Cardiac muscle cell (in vitro differentiated cells and primary cell): ENCODE data around the gene PSMB7. TPM values are rescaled to one million over a fixed set of nuclear protein-coding genes. Genes with fewer than 3 reads are reported as not detected.

ENCODE experiments used
- DNase-seq, 2 donors: peaks; one replicate each; pipeline versions ENCODE4 v3.0.0 to v3.0.0-alpha.2; 2010 to 2017; ENCODE audit warnings: low read depth in 1 of 2, low spot score in 1 of 2
- H3K27ac ChIP-seq: fragments of 200-600 bp; sonication (generic); 2 replicates; pipeline ENCODE4 v1.5.1; 2016
- H3K27me3 ChIP-seq: fragments of 200-600 bp; sonication (generic); 2 replicates; pipeline ENCODE4 v1.6.0; 2016; ENCODE audit warnings: control low read depth
- H3K36me3 ChIP-seq: fragments of 200-600 bp; sonication (generic); 2 replicates; pipeline ENCODE4 v1.5.1; 2016; ENCODE audit warnings: control low read depth
- H3K4me1 ChIP-seq: fragments of 200-600 bp; sonication (generic); 2 replicates; pipeline ENCODE4 v1.8.1; 2017; ENCODE audit warnings: low read depth, mild to moderate bottlenecking, mixed run types
- H3K4me3 ChIP-seq: fragments of 200-600 bp; sonication (generic); 2 replicates; pipeline ENCODE4 v1.5.1; 2016; ENCODE audit warnings: mild to moderate bottlenecking
- H3K9me3 ChIP-seq: fragments of 200-600 bp; sonication (generic); 2 replicates; pipeline ENCODE4 v1.5.1; 2017; ENCODE audit warnings: low read depth, mild to moderate bottlenecking, control low read depth
- polyA plus RNA-seq: library from polyadenylated mRNA; unstranded; fragments of >200 nt; fragmentation: Nextera tagmentation; extraction: Ambion mirVana; gene quantifications from 2 replicates; pipeline ENCODE4 v1.2.1, GENCODE V29; 2016
- total RNA-seq: library from RNA; depleted of rRNA; stranded (reverse); fragments of >200 nt; gene quantifications from 2 replicates; pipeline ENCODE4 v1.2.3, GENCODE V29; 2016
- TF ChIP-seq, protein P1 (sequence below): IDR thresholded peaks from 2 replicates; pipeline ENCODE4 v1.5.1; 2012; ENCODE audit warnings: low read depth, mild to moderate bottlenecking, low read length

PSMB7 gene
- total and polyA plus RNA-seq, 2 experiments from 2014 or later: 160 to 282 TPM

DNA sequence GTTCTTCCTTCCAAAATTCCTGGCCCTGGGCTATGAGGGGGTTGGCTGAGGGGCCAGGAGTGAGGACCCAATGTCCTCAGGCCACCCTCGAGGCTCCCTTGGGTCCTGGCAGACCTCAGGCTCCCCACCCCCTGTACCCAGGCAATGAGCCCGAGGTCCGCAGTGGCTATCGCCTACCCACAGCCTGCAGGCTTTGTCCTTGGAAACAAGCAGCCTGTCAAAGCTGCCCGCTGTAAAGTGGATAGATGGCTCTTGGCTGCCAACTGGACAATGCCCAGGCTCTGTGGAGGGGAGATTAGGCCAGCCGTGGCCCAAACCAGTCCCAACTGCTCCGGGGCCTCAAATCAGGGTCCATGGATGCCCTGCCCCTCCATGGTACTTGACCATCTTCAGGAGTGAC, 32.8 kb upstream of the PSMB7 start:
- TF ChIP-seq, protein P1, sequence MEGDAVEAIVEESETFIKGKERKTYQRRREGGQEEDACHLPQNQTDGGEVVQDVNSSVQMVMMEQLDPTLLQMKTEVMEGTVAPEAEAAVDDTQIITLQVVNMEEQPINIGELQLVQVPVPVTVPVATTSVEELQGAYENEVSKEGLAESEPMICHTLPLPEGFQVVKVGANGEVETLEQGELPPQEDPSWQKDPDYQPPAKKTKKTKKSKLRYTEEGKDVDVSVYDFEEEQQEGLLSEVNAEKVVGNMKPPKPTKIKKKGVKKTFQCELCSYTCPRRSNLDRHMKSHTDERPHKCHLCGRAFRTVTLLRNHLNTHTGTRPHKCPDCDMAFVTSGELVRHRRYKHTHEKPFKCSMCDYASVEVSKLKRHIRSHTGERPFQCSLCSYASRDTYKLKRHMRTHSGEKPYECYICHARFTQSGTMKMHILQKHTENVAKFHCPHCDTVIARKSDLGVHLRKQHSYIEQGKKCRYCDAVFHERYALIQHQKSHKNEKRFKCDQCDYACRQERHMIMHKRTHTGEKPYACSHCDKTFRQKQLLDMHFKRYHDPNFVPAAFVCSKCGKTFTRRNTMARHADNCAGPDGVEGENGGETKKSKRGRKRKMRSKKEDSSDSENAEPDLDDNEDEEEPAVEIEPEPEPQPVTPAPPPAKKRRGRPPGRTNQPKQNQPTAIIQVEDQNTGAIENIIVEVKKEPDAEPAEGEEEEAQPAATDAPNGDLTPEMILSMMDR: no peak
- no peak for DNase-seq
- H3K4me1 ChIP-seq: no peaks in the 10 kb centered on the region
- H3K4me3 ChIP-seq: no peak overlapping the region
- no peak overlapping the region for H3K27ac ChIP-seq
- H3K27me3 ChIP-seq: peaks cover 24% of the 10 kb centered on the region
- no peaks in the 10 kb centered on the region for H3K9me3 ChIP-seq
- no peaks in the 10 kb centered on the region for H3K36me3 ChIP-seq

- no peak overlapping the region for H3K27ac ChIP-seq
- TF ChIP-seq, protein P1: no peak
- H3K9me3 ChIP-seq: no peaks in the 10 kb centered on the region
- DNase-seq: no peak
- H3K4me1 ChIP-seq: no peaks in the 10 kb centered on the region
- no peaks in the 10 kb centered on the region for H3K36me3 ChIP-seq
- peaks cover 16% of the 10 kb centered on the region for H3K27me3 ChIP-seq
- no peak overlapping the region for H3K4me3 ChIP-seq
These were observed 32.0 kb upstream of the PSMB7 start for GRCh38 chr9:124447297-124447661.

- Histone ChIP-seq H3K27ac (no peak overlapping the region), H3K36me3 (no peaks in the 10 kb centered on the region)
These were observed 28.9 kb upstream of the PSMB7 start for GRCh38 chr9:124444166-124444565.

GRCh38 chr9:124443625-124444024, 28.4 kb upstream of the PSMB7 start:
- Histone ChIP-seq H3K4me1 (no peaks in the 10 kb centered on the region), H3K27ac (no peak overlapping the region), H3K9me3 (no peaks in the 10 kb centered on the region), H3K4me3 (no peak overlapping the region), H3K27me3 (no peaks in the 10 kb centered on the region), H3K36me3 (no peaks in the 10 kb centered on the region)
- TF ChIP-seq, protein P1: no peak
- no peak for DNase-seq

More at GRCh38 chr9:124444166-124444565, 28.9 kb upstream of the PSMB7 start:
- H3K27me3 ChIP-seq: no peaks in the 10 kb centered on the region
- TF ChIP-seq, protein P1: no peak
- no peaks in the 10 kb centered on the region for H3K9me3 ChIP-seq
- no peak for DNase-seq
- H3K4me3 ChIP-seq: no peak overlapping the region
- H3K4me1 ChIP-seq: no peaks in the 10 kb centered on the region

- H3K36me3 ChIP-seq: no peaks in the 10 kb centered on the region
- H3K4me3 ChIP-seq: no peak overlapping the region
- no peaks in the 10 kb centered on the region for H3K9me3 ChIP-seq
- no peak for DNase-seq
- H3K27ac ChIP-seq: no peak overlapping the region
- TF ChIP-seq, protein P1: no peak
- H3K4me1 ChIP-seq: no peaks in the 10 kb centered on the region
- no peaks in the 10 kb centered on the region for H3K27me3 ChIP-seq
These were observed 27.6 kb upstream of the PSMB7 start for GRCh38 chr9:124442826-124443225.

GRCh38 chr9:124442379-124442778, 27.1 kb upstream of the PSMB7 start:
- DNase-seq: no peak
- H3K27ac ChIP-seq: no peak overlapping the region
- no peaks in the 10 kb centered on the region for H3K27me3 ChIP-seq
- no peaks in the 10 kb centered on the region for H3K9me3 ChIP-seq
- no peaks in the 10 kb centered on the region for H3K4me1 ChIP-seq
- no peak overlapping the region for H3K4me3 ChIP-seq
- TF ChIP-seq, protein P1: no peak
- H3K36me3 ChIP-seq: no peaks in the 10 kb centered on the region
